ENCODE results near the gene PADI2. TPM values are rescaled to one million over a fixed set of nuclear protein-coding genes. Genes with fewer than 3 reads are reported as not detected.

PADI2 gene
- total RNA-seq, 1 experiment from 2014 or later, result 3.0 TPM

DNA sequence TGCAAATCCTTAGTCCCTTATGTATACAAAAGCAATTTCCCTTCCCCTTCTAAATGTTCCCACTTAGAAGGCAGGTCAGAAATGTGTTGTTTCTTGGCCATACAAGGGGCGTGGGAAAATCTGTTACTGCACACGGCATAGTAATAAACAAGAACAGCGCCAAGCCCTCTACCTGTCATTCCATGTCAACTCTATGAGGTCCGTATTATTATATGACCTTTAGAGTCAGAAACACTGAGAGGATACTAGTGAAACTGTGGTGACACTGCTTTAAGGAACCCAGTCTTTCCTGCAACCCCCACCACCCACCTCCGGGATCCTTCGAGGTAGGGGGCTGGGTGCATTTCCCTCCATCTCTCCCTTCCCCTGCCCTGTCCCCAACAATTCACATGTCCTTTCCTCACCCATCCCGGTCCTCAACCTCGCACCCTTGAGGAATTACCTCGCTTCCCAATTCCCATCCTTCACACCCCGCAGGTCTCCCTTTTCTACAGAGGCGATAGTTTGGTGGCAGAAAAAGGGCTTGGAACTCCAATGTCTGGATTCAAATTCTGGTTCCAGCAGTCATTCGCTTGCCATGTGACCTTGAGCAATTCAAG lies 66.1 kb downstream of the PADI2 start:
- H3K4me3 Mint-ChIP-seq, result peak overlapping the region; percentile 99
- Histone ChIP-seq H4K8ac (replicated peaks; ENCODE audit: insufficient read length, low read depth, low read length) (no peak overlapping the region), H3K56ac (ENCODE audit: insufficient read length, low read depth, low read length) (no peak overlapping the region), H2AK5ac (ENCODE audit: insufficient read length, low read length) (no peak overlapping the region), H3K79me2 (ENCODE audit: insufficient read depth, low read length) (peaks cover 11% of the 10 kb centered on the region), H3K4me1 (ENCODE audit: insufficient read depth, low read length) (peaks cover 6% of the 10 kb centered on the region; the same call in 1 of the 2 replicates), H4K91ac (ENCODE audit: insufficient read length, low read depth, low read length) (no peak overlapping the region), H3K4me2 (ENCODE audit: insufficient read depth, insufficient read length, low read length) (peak overlapping the region; percentile 95), H3K9me3 (ENCODE audit: control insufficient read depth, low read depth, low read length) (no peaks in the 10 kb centered on the region), H4K20me1 (ENCODE audit: control insufficient read depth, insufficient read depth, insufficient read length) (no peaks in the 10 kb centered on the region), H3K27ac (ENCODE audit: insufficient read length, low read depth, low read length) (no peak overlapping the region), H2BK5ac (ENCODE audit: insufficient read length, low read length) (no peak overlapping the region), H3K23me2 (ENCODE audit: insufficient read length, low read depth, low read length, poor library complexity, severe bottlenecking) (peaks cover 5% of the 10 kb centered on the region), H3K18ac (ENCODE audit: insufficient read length, low read depth, low read length) (no peak overlapping the region), H2BK15ac (ENCODE audit: low read depth, low read length) (no peak overlapping the region), H2BK120ac (ENCODE audit: low read depth, low read length, poor library complexity, severe bottlenecking) (no peak overlapping the region), H4K5ac (ENCODE audit: insufficient read length, low read depth, low read length) (no peak overlapping the region), H3K9ac (ENCODE audit: extremely low read depth, insufficient read length, low read length) (peak overlapping the region; percentile 69), H3K4ac (ENCODE audit: low read depth, low read length) (no peak overlapping the region), H3K27me3 (ENCODE audit: insufficient read depth, low read length) (peaks cover 2% of the 10 kb centered on the region; the same call in 1 of the 2 replicates), H3K23ac (ENCODE audit: insufficient read length, low read depth, low read length) (no peak overlapping the region), H2BK12ac (ENCODE audit: insufficient read length, low read depth, low read length) (no peak overlapping the region), H3T11ph (ENCODE audit: low read length) (no peak overlapping the region), H3K14ac (ENCODE audit: insufficient read depth, low read length) (no peak overlapping the region), H3K79me1 (ENCODE audit: insufficient read depth, low read depth, low read length, poor library complexity, severe bottlenecking) (peaks cover 12% of the 10 kb centered on the region), H2BK20ac (ENCODE audit: low read depth, low read length, poor library complexity, severe bottlenecking) (no peak overlapping the region), H2AFZ (ENCODE audit: low read length) (no peak overlapping the region)
- DNase-seq, result no peak
- H3K27ac Mint-ChIP-seq, result peak overlapping the region; percentile 96 to 99 (median 97); a peak in 6 of 7 replicates
- H3K9me3 Mint-ChIP-seq, result no peaks in the 10 kb centered on the region
- TF ChIP-seq CTCF (conservative IDR thresholded peaks at IDR 0.05), result no peak
- peaks cover 8% of the 10 kb centered on the region for H3K27me3 Mint-ChIP-seq (ENCODE audit: low read depth)
- no CpG with 5 or more reads among the region's 12 CpGs for WGBS (ENCODE audit: extremely low coverage, insufficient read length, low lambda C conversion rate)
- peaks cover 4 to 15% of the 10 kb centered on the region in 2 experiments for H3K4me1 Mint-ChIP-seq
- H3K36me3 Mint-ChIP-seq (ENCODE audit: insufficient read depth in 1 of 3, low read depth in 3 of 3), result peaks cover 0 to 20% (median 6%) of the 10 kb centered on the region in 3 experiments; a peak in 4 of 7 replicates
